Gastroesophageal sphincter (tissue), 4 donors: ENCODE results near the gene KBTBD8. TPM values are rescaled to one million over a fixed set of nuclear protein-coding genes. Genes with fewer than 3 reads are reported as not detected.

Experiments
- ATAC-seq: fragments of 150-250 bp; one replicate; pipeline ENCODE4 v1.9.1; 2016; ENCODE audit warnings: mild to moderate bottlenecking, moderate library complexity
- H3K27ac ChIP-seq, 4 donors: fragments of 200-600 bp; sonication (generic) in 3 of 4; 1 replicate in 3 of 4; 2 replicates in 1 of 4; pipeline ENCODE4 v1.5.1; 2016 to 2019
- H3K27me3 ChIP-seq: fragments of 200-600 bp; sonication (generic); one replicate; pipeline ENCODE4 v1.5.1; 2019
- H3K36me3 ChIP-seq, 2 donors: fragments of 200-600 bp; sonication (generic); one replicate each; pipeline ENCODE4 v1.5.1; 2019; ENCODE audit warnings: control low read depth in 1 of 2
- H3K4me1 ChIP-seq, 3 donors: fragments of 200-600 bp; sonication (generic); 1 replicate in 2 of 3; 2 replicates in 1 of 3; pipeline ENCODE4 v1.5.1; 2016 to 2019; ENCODE audit warnings: control low read depth in 2 of 3
- H3K4me3 ChIP-seq, 2 donors: fragments of 200-600 bp; sonication (generic); one replicate each; pipeline ENCODE4 v1.5.1; 2019; ENCODE audit warnings: mild to moderate bottlenecking in 1 of 2, moderate library complexity in 1 of 2
- H3K9me3 ChIP-seq, 3 donors: fragments of 200-600 bp; sonication (generic); one replicate each; pipeline ENCODE4 v1.5.1; 2017 to 2019; ENCODE audit warnings: control low read depth in 2 of 3
- CTCF ChIP-seq, 4 experiments: fragments of 200-600 bp in 2 of 4; fragments of 450-650 bp in 2 of 4; sonication (generic) in 1 of 4; IDR thresholded peaks; one replicate each; pipeline ENCODE4 v1.5.1; 2017 to 2019; ENCODE audit warnings: antibody characterized with exemption in 4 of 4, mild to moderate bottlenecking in 2 of 4, moderate library complexity in 2 of 4
- EP300 ChIP-seq: sonication (generic); formaldehyde crosslinking; IDR thresholded peaks from one replicate; pipeline ENCODE4 v1.6.1; 2017; ENCODE audit warnings: antibody characterized with exemption, mild to moderate bottlenecking
- POLR2A ChIP-seq, 2 donors: fragments of 450-650 bp; IDR thresholded peaks; one replicate each; pipeline ENCODE4 v1.6.1; 2017; ENCODE audit warnings: antibody characterized with exemption in 2 of 2, mild to moderate bottlenecking in 2 of 2, moderate library complexity in 1 of 2
- POLR2AphosphoS5 ChIP-seq: sonication (generic); formaldehyde crosslinking; IDR thresholded peaks from one replicate; pipeline ENCODE4 v1.6.1; 2017; ENCODE audit warnings: antibody characterized with exemption
- WGBS, 2 donors: methylation state at CpG; one replicate each; pipeline ENCODE4 v1.1.5; 2018; ENCODE audit warnings: low coverage in 1 of 2; 5-methylcytosine and 5-hydroxymethylcytosine counted together
- total RNA-seq, 4 donors: library from RNA; depleted of rRNA; stranded (reverse); fragments of >200 nt; gene quantifications; one replicate each; pipeline ENCODE4 v1.1.0, GENCODE V29; 2016

Gene KBTBD8
- total RNA-seq, 4 donors from 2014 or later, result 1.1 to 5.4 (median 3.2) TPM

GRCh38 chr3:66971245-66971644, 26.9 kb upstream of the KBTBD8 start:
- whole genome bisulfite sequencing, 2 donors, result 50 to 55% methylated on average over 3 of the region's 3 CpGs
- ATAC-seq, result no peak
- TF ChIP-seq POLR2A (IDR thresholded peaks at IDR 0.05) (no peak), POLR2AphosphoS5 (no peak), CTCF (IDR thresholded peaks at IDR 0.05) (no peak), EP300 (no peak)
- Histone ChIP-seq H3K4me3 (no peak overlapping the region), H3K27ac (no peak overlapping the region), H3K4me1 (peaks cover 0 to 15% (median 0%) of the 10 kb centered on the region in 3 donors), H3K9me3 (no peaks in the 10 kb centered on the region), H3K27me3 (no peaks in the 10 kb centered on the region), H3K36me3 (no peaks in the 10 kb centered on the region)

DNA sequence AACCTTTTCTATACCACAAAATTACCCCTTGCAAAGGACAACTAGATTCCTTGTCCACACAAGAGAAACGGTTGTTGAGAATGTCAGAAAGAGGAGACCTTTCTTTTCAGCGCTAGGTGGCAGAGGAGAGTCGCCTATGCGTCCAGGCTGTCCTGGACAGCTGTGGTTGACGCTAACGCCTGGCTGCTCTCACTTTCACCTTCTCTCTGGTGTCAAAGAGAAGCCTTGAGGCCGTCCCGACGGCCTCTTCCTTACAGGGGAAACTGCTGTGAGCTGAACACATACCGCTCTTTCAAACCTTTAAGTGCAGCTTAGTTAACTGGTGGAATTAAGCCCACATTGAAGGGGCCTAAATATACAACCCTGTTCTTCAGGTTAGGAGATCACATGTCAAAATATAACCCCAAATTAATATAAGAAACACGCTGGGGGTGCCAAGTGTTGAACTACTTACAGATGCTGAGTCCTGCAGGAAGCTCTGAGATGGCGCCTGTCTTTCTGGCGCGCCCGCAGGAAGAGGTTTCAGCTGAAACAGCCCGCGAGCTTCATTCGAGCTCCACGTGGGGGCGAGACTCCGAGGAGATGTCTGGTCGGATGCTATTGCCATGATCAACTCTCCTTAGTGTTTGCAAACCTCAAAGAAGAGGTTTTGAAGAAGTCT, 26.1 kb upstream of the KBTBD8 start:
- WGBS, 2 donors, result 1 to 2% methylated on average over 18 to 21 of the region's 22 CpGs
- H3K36me3 ChIP-seq, result no peaks in the 10 kb centered on the region
- peaks cover 0 to 15% (median 0%) of the 10 kb centered on the region in 3 donors for H3K4me1 ChIP-seq
- peak overlapping the region in 3 of 4 donors; percentile 65 to 69 (median 68) for H3K27ac ChIP-seq
- TF ChIP-seq EP300 (no peak), CTCF (IDR thresholded peaks at IDR 0.05) (peak; percentile 66 to 81 (median 73)), POLR2A (IDR thresholded peaks at IDR 0.05) (no peak), POLR2AphosphoS5 (no peak)
- peak overlapping the region; percentile 31 to 42 for H3K4me3 ChIP-seq
- H3K9me3 ChIP-seq, result no peaks in the 10 kb centered on the region
- no peaks in the 10 kb centered on the region for H3K27me3 ChIP-seq
- ATAC-seq, result peak; percentile 95

- H3K4me1 ChIP-seq, result peaks cover 0 to 11% (median 0%) of the 10 kb centered on the region in 3 donors
- no peaks in the 10 kb centered on the region for H3K9me3 ChIP-seq
- TF ChIP-seq POLR2AphosphoS5 (no peak), EP300 (no peak), POLR2A (IDR thresholded peaks at IDR 0.05) (no peak), CTCF (IDR thresholded peaks at IDR 0.05) (no peak)
- no peak overlapping the region for H3K27ac ChIP-seq
- H3K36me3 ChIP-seq, result no peaks in the 10 kb centered on the region
- 78 to 100% methylated on average over 1 of the region's 1 CpG for WGBS, 2 donors
- no peak overlapping the region for H3K4me3 ChIP-seq
- no peaks in the 10 kb centered on the region for H3K27me3 ChIP-seq
- ATAC-seq, result no peak
Observed at GRCh38 chr3:66980791-66981190, 17.3 kb upstream of the KBTBD8 start.

DNA sequence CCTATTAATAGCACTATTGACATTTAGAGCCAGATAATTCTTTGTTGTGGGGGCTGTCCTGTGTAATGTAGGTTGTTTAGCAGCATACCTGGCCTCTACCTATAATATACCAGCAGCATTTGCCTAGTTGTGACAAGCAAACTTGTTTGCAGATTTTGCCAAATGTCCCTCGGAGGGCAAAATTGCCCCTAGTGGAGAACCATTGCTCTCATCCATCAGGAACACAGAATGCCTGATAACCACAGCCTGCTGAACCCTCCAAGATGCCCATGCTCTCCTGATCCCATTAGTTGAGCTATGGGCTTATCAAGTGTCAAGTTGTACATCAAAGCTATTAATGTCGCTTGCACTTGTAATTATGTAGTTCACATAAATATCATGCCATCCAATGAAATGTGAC, 15.0 kb upstream of the KBTBD8 start:
- peaks cover 0 to 11% (median 0%) of the 10 kb centered on the region in 3 donors for H3K4me1 ChIP-seq
- no peak overlapping the region for H3K4me3 ChIP-seq
- 88% methylated on average over 1 to 2 of the region's 2 CpGs for WGBS, 2 donors
- no peak for ATAC-seq
- no peaks in the 10 kb centered on the region for H3K36me3 ChIP-seq
- no peak for TF ChIP-seq POLR2A (IDR thresholded peaks at IDR 0.05)
- TF ChIP-seq EP300, result no peak
- TF ChIP-seq POLR2AphosphoS5, result no peak
- TF ChIP-seq CTCF (IDR thresholded peaks at IDR 0.05), result no peak
- H3K27ac ChIP-seq, result no peak overlapping the region
- H3K9me3 ChIP-seq, result no peaks in the 10 kb centered on the region
- H3K27me3 ChIP-seq, result no peaks in the 10 kb centered on the region

DNA sequence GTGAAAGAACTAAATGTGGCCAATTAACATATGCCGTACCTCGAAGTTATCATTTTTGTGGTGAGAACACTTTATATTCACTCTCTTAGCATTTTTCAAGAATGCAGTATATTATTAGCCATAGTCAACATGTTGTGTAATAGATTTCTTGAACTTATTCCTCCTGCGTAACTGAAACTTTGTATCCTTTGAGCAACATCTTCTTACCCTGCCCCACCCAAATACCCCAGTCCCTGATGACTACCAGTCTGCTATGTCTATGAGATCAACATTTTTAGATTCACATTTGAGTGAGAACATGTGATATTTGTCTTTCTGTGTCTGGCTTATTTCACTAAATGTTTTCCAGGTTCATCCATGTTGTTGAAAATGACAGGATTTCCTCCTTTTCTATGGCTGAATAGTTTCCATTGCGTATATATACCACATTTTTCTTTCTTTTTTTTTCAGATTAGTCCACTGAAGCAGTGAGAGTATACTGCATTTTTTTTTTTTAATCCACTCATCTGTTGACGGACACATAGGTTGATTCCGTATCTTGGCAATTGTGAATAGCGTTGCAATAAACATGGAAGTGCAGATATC, 12.7 kb upstream of the KBTBD8 start:
- Histone ChIP-seq H3K9me3 (no peaks in the 10 kb centered on the region), H3K36me3 (no peaks in the 10 kb centered on the region), H3K27ac (no peak overlapping the region), H3K27me3 (no peaks in the 10 kb centered on the region), H3K4me1 (no peaks in the 10 kb centered on the region), H3K4me3 (no peak overlapping the region)
- 89 to 93% methylated on average over 7 of the region's 7 CpGs for WGBS, 2 donors
- no peak for ATAC-seq
- TF ChIP-seq POLR2AphosphoS5 (no peak), CTCF (IDR thresholded peaks at IDR 0.05) (no peak)
